ENCODE measurements around the gene BPIFB4. TPM values are rescaled to one million over a fixed set of nuclear protein-coding genes. Genes with fewer than 3 reads are reported as not detected.
"Not testable (repeated sequence)": the region's sequence is repeated elsewhere in the genome, so short reads cannot be mapped to it uniquely, and the experiment has no call there.

Gene BPIFB4
- total RNA-seq, 1 donor from 2014 or later, result not detected

GRCh38 chr20:33105316-33105924 lies 26.0 kb downstream of the BPIFB4 start:
- H3K4me1 ChIP-seq, result no peaks in the 10 kb centered on the region
- DNase-seq (no peak), ATAC-seq (no peak)
- no peaks in the 10 kb centered on the region for H3K36me3 ChIP-seq
- no peak for TF ChIP-seq CTCF (IDR thresholded peaks at IDR 0.05)
- H3K27me3 ChIP-seq, result no peaks in the 10 kb centered on the region
- intact Hi-C loops (cut with DNase I), result no loop called here
- no peak overlapping the region for H3K27ac ChIP-seq
- H3K4me3 ChIP-seq, result no peak overlapping the region
- H3K9me3 ChIP-seq, result no peaks in the 10 kb centered on the region

- H3K27ac ChIP-seq; H3K4me3 ChIP-seq; H3K9me3 ChIP-seq; H3K27me3 ChIP-seq; intact Hi-C loops (cut with DNase I); H3K36me3 ChIP-seq; DNase-seq; H3K4me1 ChIP-seq: not testable (repeated sequence)
- peak; percentile 70 for ATAC-seq
Observed at GRCh38 chr20:33106058-33106620, 26.7 kb downstream of the BPIFB4 start.

- ATAC-seq (no peak), DNase-seq (no peak)
Observed at GRCh38 chr20:33108661-33109060, 29.2 kb downstream of the BPIFB4 start.

GRCh38 chr20:33110147-33110825 lies 30.8 kb downstream of the BPIFB4 start:
- H3K4me3 ChIP-seq, result no peak overlapping the region
- no peaks in the 10 kb centered on the region for H3K4me1 ChIP-seq
- H3K27me3 ChIP-seq, result no peaks in the 10 kb centered on the region
- ATAC-seq (no peak), DNase-seq (no peak)
- TF ChIP-seq CTCF (IDR thresholded peaks at IDR 0.05), result no peak
- no peaks in the 10 kb centered on the region for H3K36me3 ChIP-seq
- intact Hi-C loops (cut with DNase I), result no loop called here
- no peaks in the 10 kb centered on the region for H3K9me3 ChIP-seq
- no peak overlapping the region for H3K27ac ChIP-seq

More at GRCh38 chr20:33108661-33109060, 29.2 kb downstream of the BPIFB4 start:
- Histone ChIP-seq H3K4me3 (no peak overlapping the region), H3K36me3 (no peaks in the 10 kb centered on the region), H3K27me3 (no peaks in the 10 kb centered on the region), H3K9me3 (no peaks in the 10 kb centered on the region), H3K4me1 (no peaks in the 10 kb centered on the region), H3K27ac (no peak overlapping the region)
- TF ChIP-seq CTCF (IDR thresholded peaks at IDR 0.05), result no peak
- intact Hi-C loops (cut with DNase I), result no loop called here

- no peak for TF ChIP-seq CTCF (IDR thresholded peaks at IDR 0.05)
Observed at GRCh38 chr20:33111306-33111705, 31.9 kb downstream of the BPIFB4 start.

More at GRCh38 chr20:33111306-33111705, 31.9 kb downstream of the BPIFB4 start:
- Histone ChIP-seq H3K4me1 (no peaks in the 10 kb centered on the region), H3K9me3 (no peaks in the 10 kb centered on the region), H3K4me3 (no peak overlapping the region), H3K27me3 (no peaks in the 10 kb centered on the region), H3K27ac (no peak overlapping the region), H3K36me3 (no peaks in the 10 kb centered on the region)
- ATAC-seq, result no peak
- DNase-seq, result no peak
- intact Hi-C loops (cut with DNase I), result no loop called here

Measured in upper lobe of right lung (tissue), 1 donor.